Measurements from ENCODE around the gene SCN9A. TPM values are rescaled to one million over a fixed set of nuclear protein-coding genes. Genes with fewer than 3 reads are reported as not detected.

The SCN9A gene
- total RNA-seq, 1 experiment from 2014 or later: 0.07 TPM

DNA sequence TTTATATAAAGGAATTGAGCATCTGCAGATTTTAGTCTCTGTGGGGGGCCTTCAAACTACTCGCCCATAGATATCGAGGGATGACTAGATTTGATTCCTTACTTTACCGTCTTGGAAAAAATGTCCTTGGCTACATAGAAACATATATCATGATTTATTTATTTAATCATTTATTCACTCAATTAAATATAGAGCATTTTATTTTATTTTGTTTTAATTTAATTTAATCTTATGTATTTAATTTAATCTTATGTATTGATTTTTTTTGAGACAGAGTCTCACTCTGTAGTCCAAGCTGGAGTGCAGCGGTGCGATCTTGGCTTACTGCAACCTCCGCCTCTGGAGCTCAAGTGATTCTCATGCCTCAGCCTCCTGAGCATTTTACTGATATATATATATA lies 105.4 kb downstream of the SCN9A start:
- Histone ChIP-seq H3K9ac (ENCODE audit: low read length) (no peak overlapping the region), H3K36me3 (ENCODE audit: control insufficient read depth in 1 of 2, insufficient read depth in 2 of 2, low read length in 2 of 2) (no peaks in the 10 kb centered on the region), H3K79me2 (ENCODE audit: insufficient read depth, low read length) (no peaks in the 10 kb centered on the region), H4K20me1 (ENCODE audit: insufficient read depth) (no peaks in the 10 kb centered on the region), H3K27ac (ENCODE audit: low read depth, low read length) (no peak overlapping the region), H3K4me1 (ENCODE audit: control insufficient read depth in 1 of 2, insufficient read depth in 2 of 2, low read length in 2 of 2) (no peaks in the 10 kb centered on the region), H3K9me3 (ENCODE audit: control insufficient read depth in 1 of 2, insufficient read depth in 1 of 2, low read depth in 1 of 2, low read length in 2 of 2) (no peaks in the 10 kb centered on the region), H2AFZ (ENCODE audit: low read depth, low read length, poor library complexity, severe bottlenecking) (no peak overlapping the region), H3K4me3 (replicated peaks in 1 of 2; ENCODE audit: low read depth in 1 of 2, low read length in 2 of 2) (no peak overlapping the region), H3K9me2 (ENCODE audit: insufficient read depth) (no peaks in the 10 kb centered on the region), H3K27me3 (ENCODE audit: insufficient read depth, low read length) (peaks cover 18% of the 10 kb centered on the region; the same call in 1 of the 2 replicates), H3K4me2 (ENCODE audit: low read length) (no peak overlapping the region)
- TF ChIP-seq CEBPB (IDR thresholded peaks at IDR 0.05; ENCODE audit: low read depth) (no peak), FOSL1 (IDR thresholded peaks at IDR 0.05; ENCODE audit: low read depth) (no peak), EGR1 (IDR thresholded peaks at IDR 0.05; ENCODE audit: low read depth) (no peak), EZH2phosphoT487 (IDR thresholded peaks at IDR 0.05; ENCODE audit: borderline replicate concordance) (no peak), SP1 (IDR thresholded peaks at IDR 0.05; ENCODE audit: low read depth) (no peak), ZNF274 (IDR thresholded peaks at IDR 0.05; ENCODE audit: low read depth, low read length) (no peak)
- TF ChIP-seq, protein P1, sequence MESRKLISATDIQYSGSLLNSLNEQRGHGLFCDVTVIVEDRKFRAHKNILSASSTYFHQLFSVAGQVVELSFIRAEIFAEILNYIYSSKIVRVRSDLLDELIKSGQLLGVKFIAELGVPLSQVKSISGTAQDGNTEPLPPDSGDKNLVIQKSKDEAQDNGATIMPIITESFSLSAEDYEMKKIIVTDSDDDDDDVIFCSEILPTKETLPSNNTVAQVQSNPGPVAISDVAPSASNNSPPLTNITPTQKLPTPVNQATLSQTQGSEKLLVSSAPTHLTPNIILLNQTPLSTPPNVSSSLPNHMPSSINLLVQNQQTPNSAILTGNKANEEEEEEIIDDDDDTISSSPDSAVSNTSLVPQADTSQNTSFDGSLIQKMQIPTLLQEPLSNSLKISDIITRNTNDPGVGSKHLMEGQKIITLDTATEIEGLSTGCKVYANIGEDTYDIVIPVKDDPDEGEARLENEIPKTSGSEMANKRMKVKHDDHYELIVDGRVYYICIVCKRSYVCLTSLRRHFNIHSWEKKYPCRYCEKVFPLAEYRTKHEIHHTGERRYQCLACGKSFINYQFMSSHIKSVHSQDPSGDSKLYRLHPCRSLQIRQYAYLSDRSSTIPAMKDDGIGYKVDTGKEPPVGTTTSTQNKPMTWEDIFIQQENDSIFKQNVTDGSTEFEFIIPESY (IDR thresholded peaks at IDR 0.05; ENCODE audit: extremely low read depth, insufficient replicate concordance, low read length): no peak
- DNase-seq (ENCODE audit: low read depth, low spot score) (no peak), ATAC-seq (no peak)
- no TSS peak for BruUV-seq (replicated peaks)
- RAD21 ChIA-PET (ENCODE audit: low non-redundant PET in 1 of 2, low total read pairs in 2 of 2, uncharacterized antibody in 2 of 2, unreplicated experiment in 2 of 2): no interaction called here
- POLR2A ChIA-PET: interaction anchor here (1.0 kb wide), 1 partner anchor 140 kb away, joined by 3 read pairs; no protein-coding TSS in a partner anchor
- intact Hi-C loops (cut with micrococcal nuclease): no loop called here
- CTCF ChIA-PET: no interaction called here

- Histone ChIP-seq H3K36me3 (ENCODE audit: control insufficient read depth in 1 of 2, insufficient read depth in 2 of 2, low read length in 2 of 2) (no peaks in the 10 kb centered on the region), H3K27me3 (ENCODE audit: insufficient read depth, low read length) (peaks cover 23% of the 10 kb centered on the region; the same call in 1 of the 2 replicates), H3K4me2 (ENCODE audit: low read length) (no peak overlapping the region), H3K4me1 (ENCODE audit: control insufficient read depth in 1 of 2, insufficient read depth in 2 of 2, low read length in 2 of 2) (no peaks in the 10 kb centered on the region), H3K9me2 (ENCODE audit: insufficient read depth) (no peaks in the 10 kb centered on the region), H3K9me3 (ENCODE audit: control insufficient read depth in 1 of 2, insufficient read depth in 1 of 2, low read depth in 1 of 2, low read length in 2 of 2) (no peaks in the 10 kb centered on the region), H3K4me3 (replicated peaks in 1 of 2; ENCODE audit: low read depth in 1 of 2, low read length in 2 of 2) (no peak overlapping the region), H3K27ac (ENCODE audit: low read depth, low read length) (no peak overlapping the region), H3K79me2 (ENCODE audit: insufficient read depth, low read length) (no peaks in the 10 kb centered on the region), H4K20me1 (ENCODE audit: insufficient read depth) (no peaks in the 10 kb centered on the region), H2AFZ (ENCODE audit: low read depth, low read length, poor library complexity, severe bottlenecking) (no peak overlapping the region), H3K9ac (ENCODE audit: low read length) (no peak overlapping the region)
- ChIA-PET POLR2A (interaction anchor here (1.0 kb wide), 1 partner anchor 141 kb away, joined by 3 read pairs; no protein-coding TSS in a partner anchor), RAD21 (ENCODE audit: low non-redundant PET in 1 of 2, low total read pairs in 2 of 2, uncharacterized antibody in 2 of 2, unreplicated experiment in 2 of 2) (no interaction called here), CTCF (no interaction called here)
- no peak for ATAC-seq
- intact Hi-C loops (cut with micrococcal nuclease): no loop called here
- BruUV-seq (replicated peaks): no TSS peak
- no peak for DNase-seq (ENCODE audit: low read depth, low spot score)
- TF ChIP-seq JUND (IDR thresholded peaks at IDR 0.05) (no peak), ZFX (IDR thresholded peaks at IDR 0.05) (no peak), POLR2A (IDR thresholded peaks at IDR 0.05; ENCODE audit: borderline replicate concordance, extremely low read depth, insufficient read depth, insufficient read length) (no peak), POLR2AphosphoS5 (IDR thresholded peaks at IDR 0.05; ENCODE audit: low read depth, low read length) (no peak), TCF7L2 (IDR thresholded peaks at IDR 0.05; ENCODE audit: borderline replicate concordance, extremely low read depth, insufficient read depth, insufficient read length) (no peak), SP1 (IDR thresholded peaks at IDR 0.05; ENCODE audit: low read depth) (no peak), EZH2phosphoT487 (IDR thresholded peaks at IDR 0.05; ENCODE audit: borderline replicate concordance) (no peak), EGR1 (IDR thresholded peaks at IDR 0.05; ENCODE audit: low read depth) (no peak), ELF1 (IDR thresholded peaks at IDR 0.05; ENCODE audit: borderline replicate concordance, low read depth) (no peak), CEBPB (IDR thresholded peaks at IDR 0.05; ENCODE audit: low read depth) (no peak), FOSL1 (IDR thresholded peaks at IDR 0.05; ENCODE audit: low read depth) (no peak)
- TF ChIP-seq, protein P2, sequence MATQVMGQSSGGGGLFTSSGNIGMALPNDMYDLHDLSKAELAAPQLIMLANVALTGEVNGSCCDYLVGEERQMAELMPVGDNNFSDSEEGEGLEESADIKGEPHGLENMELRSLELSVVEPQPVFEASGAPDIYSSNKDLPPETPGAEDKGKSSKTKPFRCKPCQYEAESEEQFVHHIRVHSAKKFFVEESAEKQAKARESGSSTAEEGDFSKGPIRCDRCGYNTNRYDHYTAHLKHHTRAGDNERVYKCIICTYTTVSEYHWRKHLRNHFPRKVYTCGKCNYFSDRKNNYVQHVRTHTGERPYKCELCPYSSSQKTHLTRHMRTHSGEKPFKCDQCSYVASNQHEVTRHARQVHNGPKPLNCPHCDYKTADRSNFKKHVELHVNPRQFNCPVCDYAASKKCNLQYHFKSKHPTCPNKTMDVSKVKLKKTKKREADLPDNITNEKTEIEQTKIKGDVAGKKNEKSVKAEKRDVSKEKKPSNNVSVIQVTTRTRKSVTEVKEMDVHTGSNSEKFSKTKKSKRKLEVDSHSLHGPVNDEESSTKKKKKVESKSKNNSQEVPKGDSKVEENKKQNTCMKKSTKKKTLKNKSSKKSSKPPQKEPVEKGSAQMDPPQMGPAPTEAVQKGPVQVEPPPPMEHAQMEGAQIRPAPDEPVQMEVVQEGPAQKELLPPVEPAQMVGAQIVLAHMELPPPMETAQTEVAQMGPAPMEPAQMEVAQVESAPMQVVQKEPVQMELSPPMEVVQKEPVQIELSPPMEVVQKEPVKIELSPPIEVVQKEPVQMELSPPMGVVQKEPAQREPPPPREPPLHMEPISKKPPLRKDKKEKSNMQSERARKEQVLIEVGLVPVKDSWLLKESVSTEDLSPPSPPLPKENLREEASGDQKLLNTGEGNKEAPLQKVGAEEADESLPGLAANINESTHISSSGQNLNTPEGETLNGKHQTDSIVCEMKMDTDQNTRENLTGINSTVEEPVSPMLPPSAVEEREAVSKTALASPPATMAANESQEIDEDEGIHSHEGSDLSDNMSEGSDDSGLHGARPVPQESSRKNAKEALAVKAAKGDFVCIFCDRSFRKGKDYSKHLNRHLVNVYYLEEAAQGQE (IDR thresholded peaks at IDR 0.05; ENCODE audit: low read depth): no peak
- TF ChIP-seq, protein P3, sequence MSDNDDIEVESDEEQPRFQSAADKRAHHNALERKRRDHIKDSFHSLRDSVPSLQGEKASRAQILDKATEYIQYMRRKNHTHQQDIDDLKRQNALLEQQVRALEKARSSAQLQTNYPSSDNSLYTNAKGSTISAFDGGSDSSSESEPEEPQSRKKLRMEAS (IDR thresholded peaks at IDR 0.05): no peak
- TF ChIP-seq, protein P4, sequence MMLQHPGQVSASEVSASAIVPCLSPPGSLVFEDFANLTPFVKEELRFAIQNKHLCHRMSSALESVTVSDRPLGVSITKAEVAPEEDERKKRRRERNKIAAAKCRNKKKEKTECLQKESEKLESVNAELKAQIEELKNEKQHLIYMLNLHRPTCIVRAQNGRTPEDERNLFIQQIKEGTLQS (IDR thresholded peaks at IDR 0.05): no peak
Measured at GRCh38 chr2:166269322-166269721, 106.4 kb downstream of the SCN9A start.
